ENCODE data around the gene SASH1.

SASH1 gene

GRCh38 chr6:148492654-148493290 is 150.1 kb downstream of the SASH1 start:
- Histone ChIP-seq H3K9me2 (ENCODE audit: low read depth, low read length) (no peaks in the 10 kb centered on the region), H3K4me2 (ENCODE audit: low read length) (no peak overlapping the region), H3K4me3 (ENCODE audit: low read depth, low read length, poor library complexity, severe bottlenecking) (no peak overlapping the region), H3K27me3 (ENCODE audit: insufficient read depth, low read length) (no peaks in the 10 kb centered on the region), H4K20me1 (ENCODE audit: insufficient read depth, low read length) (no peaks in the 10 kb centered on the region), H3K79me2 (ENCODE audit: insufficient read depth, low read length) (no peaks in the 10 kb centered on the region), H3K27ac (ENCODE audit: low read depth, low read length, poor library complexity, severe bottlenecking) (no peak overlapping the region), H3F3A (ENCODE audit: insufficient read depth, low read length) (no peaks in the 10 kb centered on the region), H2AFZ (ENCODE audit: low read length) (no peak overlapping the region), H3K4me1 (ENCODE audit: insufficient read depth, low read length, severe bottlenecking) (no peaks in the 10 kb centered on the region), H3K36me3 (ENCODE audit: insufficient read depth, low read length) (no peaks in the 10 kb centered on the region), H3K9ac (ENCODE audit: low read length) (no peak overlapping the region), H3K9me3 (ENCODE audit: low read length) (no peaks in the 10 kb centered on the region)
- TF ChIP-seq CTCF (IDR thresholded peaks at IDR 0.05; ENCODE audit: low read length), result no peak

DNA sequence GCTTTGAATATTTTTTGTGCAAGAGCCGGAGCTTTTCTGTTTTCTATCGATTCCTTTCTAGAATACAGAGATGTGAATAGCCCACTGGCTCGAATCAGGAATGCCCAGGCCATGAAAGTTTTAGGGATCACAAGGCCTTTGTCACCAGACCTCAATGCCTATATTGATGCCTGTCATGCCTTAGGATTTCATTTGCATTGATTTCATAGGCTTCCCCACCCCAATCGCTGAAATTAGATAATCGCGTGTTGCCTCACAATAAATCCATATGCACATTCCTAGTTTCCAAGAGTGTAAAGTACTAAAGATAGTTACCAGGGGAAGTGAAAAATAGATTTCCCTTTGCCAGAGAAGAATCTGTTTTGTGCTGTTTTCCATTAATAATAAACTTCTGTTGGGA is 150.8 kb downstream of the SASH1 start:
- no peaks in the 10 kb centered on the region for H3K9me3 ChIP-seq (ENCODE audit: low read length)
- H3K4me2 ChIP-seq (ENCODE audit: low read length), result no peak overlapping the region
- H2AFZ ChIP-seq (ENCODE audit: low read length), result no peak overlapping the region
- no peaks in the 10 kb centered on the region for H3K4me1 ChIP-seq (ENCODE audit: insufficient read depth, low read length, severe bottlenecking)
- no peaks in the 10 kb centered on the region for H3F3A ChIP-seq (ENCODE audit: insufficient read depth, low read length)
- TF ChIP-seq EZH2 (IDR thresholded peaks at IDR 0.05; ENCODE audit: borderline replicate concordance, low read length) (no peak), CTCF (IDR thresholded peaks at IDR 0.05; ENCODE audit: low read length) (no peak)
- no peaks in the 10 kb centered on the region for H3K27me3 ChIP-seq (ENCODE audit: insufficient read depth, low read length)
- no peak overlapping the region for H3K27ac ChIP-seq (ENCODE audit: low read depth, low read length, poor library complexity, severe bottlenecking)
- no peak overlapping the region for H3K9ac ChIP-seq (ENCODE audit: low read length)
- no peaks in the 10 kb centered on the region for H3K36me3 ChIP-seq (ENCODE audit: insufficient read depth, low read length)
- no peaks in the 10 kb centered on the region for H3K79me2 ChIP-seq (ENCODE audit: insufficient read depth, low read length)
- no peak overlapping the region for H3K4me3 ChIP-seq (ENCODE audit: low read depth, low read length, poor library complexity, severe bottlenecking)
- no peaks in the 10 kb centered on the region for H3K9me2 ChIP-seq (ENCODE audit: low read depth, low read length)
- H4K20me1 ChIP-seq (ENCODE audit: insufficient read depth, low read length), result no peaks in the 10 kb centered on the region

GRCh38 chr6:148494226-148494625 is 151.6 kb downstream of the SASH1 start:
- H3K9ac ChIP-seq (ENCODE audit: low read length), result no peak overlapping the region
- H4K20me1 ChIP-seq (ENCODE audit: insufficient read depth, low read length), result no peaks in the 10 kb centered on the region
- H3K4me1 ChIP-seq (ENCODE audit: insufficient read depth, low read length, severe bottlenecking), result no peaks in the 10 kb centered on the region
- H3K27ac ChIP-seq (ENCODE audit: low read depth, low read length, poor library complexity, severe bottlenecking), result no peak overlapping the region
- no peak overlapping the region for H3K4me3 ChIP-seq (ENCODE audit: low read depth, low read length, poor library complexity, severe bottlenecking)
- no peaks in the 10 kb centered on the region for H3K9me2 ChIP-seq (ENCODE audit: low read depth, low read length)
- H3K27me3 ChIP-seq (ENCODE audit: insufficient read depth, low read length), result no peaks in the 10 kb centered on the region
- H3K4me2 ChIP-seq (ENCODE audit: low read length), result no peak overlapping the region
- H3K9me3 ChIP-seq (ENCODE audit: low read length), result no peaks in the 10 kb centered on the region
- H3K36me3 ChIP-seq (ENCODE audit: insufficient read depth, low read length), result no peaks in the 10 kb centered on the region
- H3F3A ChIP-seq (ENCODE audit: insufficient read depth, low read length), result no peaks in the 10 kb centered on the region
- H2AFZ ChIP-seq (ENCODE audit: low read length), result no peak overlapping the region
- no peaks in the 10 kb centered on the region for H3K79me2 ChIP-seq (ENCODE audit: insufficient read depth, low read length)
- TF ChIP-seq CTCF (IDR thresholded peaks at IDR 0.05; ENCODE audit: low read length) (no peak), EZH2 (IDR thresholded peaks at IDR 0.05; ENCODE audit: borderline replicate concordance, low read length) (no peak)
